ENCODE results near the gene KCNQ4. TPM values are rescaled to one million over a fixed set of nuclear protein-coding genes. Genes with fewer than 3 reads are reported as not detected.

Gene KCNQ4
- total RNA-seq, 1 experiment from 2014 or later: 1.4 TPM

DNA sequence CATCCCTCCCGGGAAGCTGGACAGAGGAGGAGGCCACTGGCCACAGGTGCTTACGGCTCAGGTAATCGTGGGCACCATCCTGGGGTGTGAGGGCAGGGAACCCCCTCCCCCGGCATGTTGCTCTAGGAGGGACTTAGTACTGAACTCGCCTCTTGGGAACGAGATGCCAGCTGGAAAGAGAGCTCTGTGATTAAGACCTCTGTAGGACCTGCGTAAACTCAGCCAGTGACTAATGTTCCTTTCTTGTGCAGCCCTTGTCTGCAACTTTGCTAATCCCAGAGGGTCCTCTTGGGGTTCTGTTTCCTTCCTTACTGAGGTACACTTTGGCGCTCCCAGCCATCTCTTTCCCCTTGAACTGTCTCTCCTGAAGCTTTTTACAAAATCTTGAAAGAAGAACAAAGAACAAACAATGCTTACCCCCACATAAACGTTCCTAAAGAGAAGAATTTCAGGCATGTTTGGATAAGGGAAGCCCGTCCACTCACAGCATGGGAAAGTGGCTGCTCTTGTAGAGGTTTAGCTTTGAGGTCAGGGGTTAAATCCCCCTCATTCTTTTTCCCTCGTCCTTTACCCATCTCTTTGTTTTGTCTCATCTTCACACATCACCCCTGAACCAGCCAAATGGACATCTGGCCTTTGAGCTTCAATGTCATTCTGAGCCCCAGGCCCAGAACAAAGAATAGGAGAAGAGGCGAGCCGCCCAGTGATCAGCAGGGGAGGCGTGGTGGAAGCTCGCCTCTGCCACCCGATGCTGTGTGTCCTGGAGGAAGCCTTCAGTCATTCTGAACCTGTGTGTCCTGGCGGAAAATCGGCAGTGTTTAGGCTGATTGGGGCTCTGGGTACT lies 41.2 kb downstream of the KCNQ4 start:
- H4K8ac ChIP-seq (replicated peaks; ENCODE audit: insufficient read length, low read depth, low read length): no peak overlapping the region
- H3K14ac ChIP-seq (ENCODE audit: insufficient read depth, low read length): peak overlapping the region; percentile 34; the same call in 1 of the 2 replicates
- no peak overlapping the region for H2BK20ac ChIP-seq (ENCODE audit: low read depth, low read length, poor library complexity, severe bottlenecking)
- H3K79me1 ChIP-seq (ENCODE audit: insufficient read depth, low read depth, low read length, poor library complexity, severe bottlenecking): no peaks in the 10 kb centered on the region
- peaks cover 8% of the 10 kb centered on the region; the same call in 1 of the 2 replicates for H3K4me1 ChIP-seq (ENCODE audit: insufficient read depth, low read length)
- no peaks in the 10 kb centered on the region for H3K9me3 ChIP-seq (ENCODE audit: control insufficient read depth, low read depth, low read length)
- no peak overlapping the region for H2BK15ac ChIP-seq (ENCODE audit: low read depth, low read length)
- H2BK5ac ChIP-seq (ENCODE audit: insufficient read length, low read length): no peak overlapping the region
- H3K27ac ChIP-seq (ENCODE audit: insufficient read length, low read depth, low read length): no peak overlapping the region
- H4K91ac ChIP-seq (ENCODE audit: insufficient read length, low read depth, low read length): no peak overlapping the region
- no peaks in the 10 kb centered on the region for H3K23me2 ChIP-seq (ENCODE audit: insufficient read length, low read depth, low read length, poor library complexity, severe bottlenecking)
- no peak for DNase-seq
- H3K18ac ChIP-seq (ENCODE audit: insufficient read length, low read depth, low read length): peak overlapping the region; percentile 36
- H4K5ac ChIP-seq (ENCODE audit: insufficient read length, low read depth, low read length): no peak overlapping the region
- no peaks in the 10 kb centered on the region; the same call in none of the 2 replicates for H3K27me3 Mint-ChIP-seq (ENCODE audit: low read depth)
- no peak overlapping the region for H3T11ph ChIP-seq (ENCODE audit: low read length)
- peak overlapping the region; percentile 51 for H2BK12ac ChIP-seq (ENCODE audit: insufficient read length, low read depth, low read length)
- peak overlapping the region in 1 of 2 experiments; percentile 2; a peak in 1 of 5 replicates for H3K4me3 Mint-ChIP-seq
- no peak overlapping the region for H3K56ac ChIP-seq (ENCODE audit: insufficient read length, low read depth, low read length)
- H3K4me1 Mint-ChIP-seq: peaks cover 22 to 28% of the 10 kb centered on the region in 2 experiments
- no peaks in the 10 kb centered on the region for H4K20me1 ChIP-seq (ENCODE audit: control insufficient read depth, insufficient read depth, insufficient read length)
- H3K27me3 ChIP-seq (ENCODE audit: insufficient read depth, low read length): no peaks in the 10 kb centered on the region
- H2BK120ac ChIP-seq (ENCODE audit: low read depth, low read length, poor library complexity, severe bottlenecking): no peak overlapping the region
- H3K9me3 Mint-ChIP-seq: no peaks in the 10 kb centered on the region
- no peaks in the 10 kb centered on the region for H3K36me3 Mint-ChIP-seq (ENCODE audit: insufficient read depth in 1 of 3, low read depth in 3 of 3)
- no peak overlapping the region for H3K4ac ChIP-seq (ENCODE audit: low read depth, low read length)
- H3K9ac ChIP-seq (ENCODE audit: extremely low read depth, insufficient read length, low read length): no peak overlapping the region
- H2AFZ ChIP-seq (ENCODE audit: low read length): no peak overlapping the region
- H3K4me2 ChIP-seq (ENCODE audit: insufficient read depth, insufficient read length, low read length): no peak overlapping the region
- no peak overlapping the region for H2AK5ac ChIP-seq (ENCODE audit: insufficient read length, low read length)
- TF ChIP-seq, protein P1, sequence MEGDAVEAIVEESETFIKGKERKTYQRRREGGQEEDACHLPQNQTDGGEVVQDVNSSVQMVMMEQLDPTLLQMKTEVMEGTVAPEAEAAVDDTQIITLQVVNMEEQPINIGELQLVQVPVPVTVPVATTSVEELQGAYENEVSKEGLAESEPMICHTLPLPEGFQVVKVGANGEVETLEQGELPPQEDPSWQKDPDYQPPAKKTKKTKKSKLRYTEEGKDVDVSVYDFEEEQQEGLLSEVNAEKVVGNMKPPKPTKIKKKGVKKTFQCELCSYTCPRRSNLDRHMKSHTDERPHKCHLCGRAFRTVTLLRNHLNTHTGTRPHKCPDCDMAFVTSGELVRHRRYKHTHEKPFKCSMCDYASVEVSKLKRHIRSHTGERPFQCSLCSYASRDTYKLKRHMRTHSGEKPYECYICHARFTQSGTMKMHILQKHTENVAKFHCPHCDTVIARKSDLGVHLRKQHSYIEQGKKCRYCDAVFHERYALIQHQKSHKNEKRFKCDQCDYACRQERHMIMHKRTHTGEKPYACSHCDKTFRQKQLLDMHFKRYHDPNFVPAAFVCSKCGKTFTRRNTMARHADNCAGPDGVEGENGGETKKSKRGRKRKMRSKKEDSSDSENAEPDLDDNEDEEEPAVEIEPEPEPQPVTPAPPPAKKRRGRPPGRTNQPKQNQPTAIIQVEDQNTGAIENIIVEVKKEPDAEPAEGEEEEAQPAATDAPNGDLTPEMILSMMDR (conservative IDR thresholded peaks at IDR 0.05): no peak
- H3K23ac ChIP-seq (ENCODE audit: insufficient read length, low read depth, low read length): no peak overlapping the region
- peak overlapping the region; percentile 25 to 94 (median 68); a peak in 5 of 7 replicates for H3K27ac Mint-ChIP-seq
- no CpG with 5 or more reads among the region's 18 CpGs for WGBS (ENCODE audit: extremely low coverage, insufficient read length, low lambda C conversion rate)
- no peaks in the 10 kb centered on the region for H3K79me2 ChIP-seq (ENCODE audit: insufficient read depth, low read length)
